HFFc6 (cell line): ENCODE results near the gene GUCA1A. TPM values are rescaled to one million over a fixed set of nuclear protein-coding genes. Genes with fewer than 3 reads are reported as not detected.

Experiments
- DNase-seq: peaks from one replicate; pipeline ENCODE4 v3.0.0-alpha.2; 2018
- H3K27ac Mint-ChIP-seq: 2 replicates; pipeline ENCODE4 v1.8.0; 2020; ENCODE audit warnings: mild to moderate bottlenecking, mixed read lengths
- H3K27me3 Mint-ChIP-seq: 2 replicates; pipeline ENCODE4 v1.8.0; 2021; ENCODE audit warnings: mild to moderate bottlenecking, moderate library complexity, mixed read lengths; ENCODE audit not compliant: insufficient read depth
- H3K36me3 Mint-ChIP-seq: 2 replicates; pipeline ENCODE4 v1.8.0; 2021; ENCODE audit warnings: low read depth, mixed read lengths
- H3K4me1 Mint-ChIP-seq: 2 replicates; pipeline ENCODE4 v1.8.0; 2020; ENCODE audit warnings: low read depth, mixed read lengths
- H3K4me3 Mint-ChIP-seq: 2 replicates; pipeline ENCODE4 v1.8.0; 2020; ENCODE audit warnings: mild to moderate bottlenecking, moderate library complexity, mixed read lengths
- H3K9me3 Mint-ChIP-seq: 2 replicates; pipeline ENCODE4 v1.8.0; 2020; ENCODE audit warnings: mild to moderate bottlenecking, mixed read lengths
- CTCF ChIP-seq: fragments of 200-600 bp; sonication (generic); IDR thresholded peaks from 2 replicates; pipeline ENCODE4 v1.5.0; 2021; ENCODE audit warnings: antibody characterized with exemption, mild to moderate bottlenecking
- total RNA-seq, 6 experiments: library from RNA; stranded (reverse); fragmentation: NEBNext Ultra II Directional; extraction: Animal tissue kit (Norgen Biotek cat#: 25700); gene quantifications; 2 replicates in 1 of 6; 3 replicates in 5 of 6; pipeline ENCODE4 v1.2.3, GENCODE V29; 2021

GUCA1A gene
- total RNA-seq, 6 experiments from 2014 or later: not detected

GRCh38 chr6:42140032-42140431 is 33.1 kb upstream of the GUCA1A start:
- H3K4me1 Mint-ChIP-seq: peaks cover 61% of the 10 kb centered on the region
- H3K4me3 Mint-ChIP-seq: no peak overlapping the region
- peak; percentile 28 for DNase-seq
- peak overlapping the region; percentile 18; the same call in 1 of the 2 replicates for H3K27ac Mint-ChIP-seq
- H3K27me3 Mint-ChIP-seq: no peaks in the 10 kb centered on the region; the same call in 1 of the 2 replicates
- H3K36me3 Mint-ChIP-seq: no peaks in the 10 kb centered on the region
- H3K9me3 Mint-ChIP-seq: no peaks in the 10 kb centered on the region
- TF ChIP-seq CTCF: no peak

- peak overlapping the region; percentile 63 for H3K4me3 Mint-ChIP-seq
- H3K36me3 Mint-ChIP-seq: no peaks in the 10 kb centered on the region
- H3K27ac Mint-ChIP-seq: peak overlapping the region; percentile 59
- TF ChIP-seq CTCF: no peak
- no peak for DNase-seq
- peaks cover 61% of the 10 kb centered on the region for H3K4me1 Mint-ChIP-seq
- H3K9me3 Mint-ChIP-seq: no peaks in the 10 kb centered on the region
- H3K27me3 Mint-ChIP-seq: peaks cover 3% of the 10 kb centered on the region; the same call in 1 of the 2 replicates
Measured at GRCh38 chr6:42140756-42141602, 32.2 kb upstream of the GUCA1A start.

GRCh38 chr6:42141603-42142117 is 31.5 kb upstream of the GUCA1A start:
- Mint-ChIP-seq H3K36me3 (no peaks in the 10 kb centered on the region), H3K27me3 (peaks cover 3% of the 10 kb centered on the region; the same call in 1 of the 2 replicates), H3K27ac (peak overlapping the region; percentile 59)

GRCh38 chr6:42142118-42142835 is 30.9 kb upstream of the GUCA1A start, which contains the start of gene C6orf132:
Gene C6orf132, minus strand, starts transcription at chr6:42142620. Its CDS starts 176 bp downstream, at chr6:42142444.
- Mint-ChIP-seq H3K36me3 (no peaks in the 10 kb centered on the region), H3K27ac (peak within 1 kb of the TSS; percentile 97), H3K4me1 (peaks cover 49% of the 10 kb centered on the region), H3K9me3 (no peaks in the 10 kb centered on the region), H3K4me3 (peak within 1 kb of the TSS; percentile 86), H3K27me3 (peaks cover 3% of the 10 kb centered on the region; the same call in 1 of the 2 replicates)
- TF ChIP-seq CTCF: no peak; the same call in 1 of the 2 replicates
- DNase-seq: peak; percentile 9

More at GRCh38 chr6:42141603-42142117, 31.5 kb upstream of the GUCA1A start:
- H3K9me3 Mint-ChIP-seq: no peaks in the 10 kb centered on the region
- peaks cover 55% of the 10 kb centered on the region for H3K4me1 Mint-ChIP-seq
- DNase-seq: no peak
- peak overlapping the region; percentile 63 for H3K4me3 Mint-ChIP-seq
- no peak for TF ChIP-seq CTCF

GRCh38 chr6:42147138-42147562 is 26.0 kb upstream of the GUCA1A start:
- Mint-ChIP-seq H3K27ac (no peak overlapping the region), H3K9me3 (no peaks in the 10 kb centered on the region), H3K4me3 (no peak overlapping the region), H3K36me3 (no peaks in the 10 kb centered on the region), H3K27me3 (peaks cover 6% of the 10 kb centered on the region), H3K4me1 (peaks cover 21% of the 10 kb centered on the region)
- no peak for TF ChIP-seq CTCF
- DNase-seq: no peak
